Transverse colon (tissue), 4 donors: ENCODE data around the gene ZNF497. TPM values are rescaled to one million over a fixed set of nuclear protein-coding genes. Genes with fewer than 3 reads are reported as not detected.
A peak's percentile ranks its signal among the peaks of the same experiment; 100 is the strongest.

Experiments
- DNase-seq: peaks from one replicate; pipeline ENCODE4 v3.0.0-alpha.2; 2019
- H3K27ac ChIP-seq, 4 donors: fragments of 200-600 bp; sonication (generic); 2 replicates each; pipeline ENCODE4 v1.5.1; 2016 to 2018; ENCODE audit warnings: inconsistent platforms in 4 of 4
- H3K27me3 ChIP-seq: fragments of 200-600 bp; sonication (generic); 2 replicates; pipeline ENCODE4 v1.5.1; 2017; ENCODE audit warnings: inconsistent platforms
- H3K36me3 ChIP-seq, 4 donors: fragments of 200-600 bp; sonication (generic); 2 replicates each; pipeline ENCODE4 v1.5.1; 2017 to 2019; ENCODE audit warnings: inconsistent platforms in 4 of 4
- H3K4me1 ChIP-seq, 4 donors: fragments of 200-600 bp; sonication (generic); 2 replicates each; pipeline ENCODE4 v1.5.1; 2017 to 2020; ENCODE audit warnings: inconsistent platforms in 4 of 4
- H3K4me3 ChIP-seq, 4 donors: fragments of 200-600 bp; sonication (generic); 1 replicate in 1 of 4; 2 replicates in 3 of 4; pipeline versions ENCODE4 v1.5.1 to v1.6.1; 2017 to 2019; ENCODE audit warnings: inconsistent platforms in 4 of 4
- H3K9me3 ChIP-seq, 2 donors: fragments of 200-600 bp; sonication (generic); 2 replicates each; pipeline ENCODE4 v1.5.1; 2017 to 2019; ENCODE audit warnings: inconsistent platforms in 2 of 2
- EP300 ChIP-seq: sonication (generic); formaldehyde crosslinking; IDR thresholded peaks from one replicate; pipeline ENCODE4 v1.6.1; 2017; ENCODE audit warnings: antibody characterized with exemption, low read depth
- POLR2A ChIP-seq: fragments of 450-650 bp; IDR thresholded peaks from one replicate; pipeline ENCODE4 v1.6.1; 2016; ENCODE audit warnings: antibody characterized with exemption, mild to moderate bottlenecking, moderate library complexity
- POLR2AphosphoS5 ChIP-seq, 3 donors: sonication (generic); formaldehyde crosslinking; IDR thresholded peaks; one replicate each; pipeline ENCODE4 v1.6.1; 2016; ENCODE audit warnings: antibody characterized with exemption in 3 of 3
- WGBS, 2 donors: methylation state at CpG; one replicate each; pipeline ENCODE4 v1.1.5; 2018; ENCODE audit warnings: low coverage in 1 of 2; 5-methylcytosine and 5-hydroxymethylcytosine counted together
- in situ Hi-C, 4 donors: fragments of 200-750 bp; cut with MboI; loops; one replicate each; pipeline versions ENCODE4 v1.15.0 to v1.15.1; 2017; ENCODE audit warnings: low sequenced_read_pairs in 3 of 4, low pct_ligation_motif_present in 1 of 4, low pct_unique_long_range_greater_than_20kb in 1 of 4
- intact Hi-C: fragments of 100-400 bp; cut with DNase I; formaldehyde crosslinking; loops from one replicate; pipeline ENCODE4 v1.15.1; 2023; ENCODE audit warnings: low total_unique reads
- total RNA-seq, 4 donors: library from RNA; depleted of rRNA; stranded (reverse); fragments of >200 nt; gene quantifications; one replicate each; pipeline ENCODE4 v1.1.0, GENCODE V29; 2016
- TF ChIP-seq, protein P1 (sequence below), 5 experiments: fragments of 200-600 bp in 3 of 5; fragments of 450-650 bp in 2 of 5; sonication (generic) in 3 of 5; IDR thresholded peaks; 1 replicate in 2 of 5; 2 replicates in 3 of 5; pipeline ENCODE4 v1.5.1; 2016 to 2017; ENCODE audit warnings: antibody characterized with exemption in 5 of 5, inconsistent platforms in 3 of 5, mild to moderate bottlenecking in 2 of 5, moderate library complexity in 1 of 5

ZNF497 gene
- total RNA-seq, 4 donors from 2014 or later, result 1.3 to 19.3 (median 4.2) TPM

GRCh38 chr19:58388175-58388526, 25.6 kb upstream of the ZNF497 start:
- H3K4me1 ChIP-seq, result peaks cover 17 to 35% (median 22%) of the 10 kb centered on the region in 4 donors
- peaks cover 0 to 29% (median 5%) of the 10 kb centered on the region in 4 donors for H3K36me3 ChIP-seq
- H3K27ac ChIP-seq, result no peak overlapping the region
- WGBS, 2 donors, result 75 to 83% methylated on average over 1 to 3 of the region's 3 CpGs
- intact Hi-C loops (no loop called here), in situ Hi-C loops (no loop called here)
- peak overlapping the region in 2 of 4 donors; percentile 64 to 80 for H3K4me3 ChIP-seq
- no peaks in the 10 kb centered on the region for H3K9me3 ChIP-seq
- DNase-seq, result no peak
- no peaks in the 10 kb centered on the region for H3K27me3 ChIP-seq
- TF ChIP-seq, protein P1, sequence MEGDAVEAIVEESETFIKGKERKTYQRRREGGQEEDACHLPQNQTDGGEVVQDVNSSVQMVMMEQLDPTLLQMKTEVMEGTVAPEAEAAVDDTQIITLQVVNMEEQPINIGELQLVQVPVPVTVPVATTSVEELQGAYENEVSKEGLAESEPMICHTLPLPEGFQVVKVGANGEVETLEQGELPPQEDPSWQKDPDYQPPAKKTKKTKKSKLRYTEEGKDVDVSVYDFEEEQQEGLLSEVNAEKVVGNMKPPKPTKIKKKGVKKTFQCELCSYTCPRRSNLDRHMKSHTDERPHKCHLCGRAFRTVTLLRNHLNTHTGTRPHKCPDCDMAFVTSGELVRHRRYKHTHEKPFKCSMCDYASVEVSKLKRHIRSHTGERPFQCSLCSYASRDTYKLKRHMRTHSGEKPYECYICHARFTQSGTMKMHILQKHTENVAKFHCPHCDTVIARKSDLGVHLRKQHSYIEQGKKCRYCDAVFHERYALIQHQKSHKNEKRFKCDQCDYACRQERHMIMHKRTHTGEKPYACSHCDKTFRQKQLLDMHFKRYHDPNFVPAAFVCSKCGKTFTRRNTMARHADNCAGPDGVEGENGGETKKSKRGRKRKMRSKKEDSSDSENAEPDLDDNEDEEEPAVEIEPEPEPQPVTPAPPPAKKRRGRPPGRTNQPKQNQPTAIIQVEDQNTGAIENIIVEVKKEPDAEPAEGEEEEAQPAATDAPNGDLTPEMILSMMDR (IDR thresholded peaks at IDR 0.05), result no peak
- TF ChIP-seq POLR2A (no peak), EP300 (no peak), POLR2AphosphoS5 (IDR thresholded peaks at IDR 0.05) (no peak)

DNA sequence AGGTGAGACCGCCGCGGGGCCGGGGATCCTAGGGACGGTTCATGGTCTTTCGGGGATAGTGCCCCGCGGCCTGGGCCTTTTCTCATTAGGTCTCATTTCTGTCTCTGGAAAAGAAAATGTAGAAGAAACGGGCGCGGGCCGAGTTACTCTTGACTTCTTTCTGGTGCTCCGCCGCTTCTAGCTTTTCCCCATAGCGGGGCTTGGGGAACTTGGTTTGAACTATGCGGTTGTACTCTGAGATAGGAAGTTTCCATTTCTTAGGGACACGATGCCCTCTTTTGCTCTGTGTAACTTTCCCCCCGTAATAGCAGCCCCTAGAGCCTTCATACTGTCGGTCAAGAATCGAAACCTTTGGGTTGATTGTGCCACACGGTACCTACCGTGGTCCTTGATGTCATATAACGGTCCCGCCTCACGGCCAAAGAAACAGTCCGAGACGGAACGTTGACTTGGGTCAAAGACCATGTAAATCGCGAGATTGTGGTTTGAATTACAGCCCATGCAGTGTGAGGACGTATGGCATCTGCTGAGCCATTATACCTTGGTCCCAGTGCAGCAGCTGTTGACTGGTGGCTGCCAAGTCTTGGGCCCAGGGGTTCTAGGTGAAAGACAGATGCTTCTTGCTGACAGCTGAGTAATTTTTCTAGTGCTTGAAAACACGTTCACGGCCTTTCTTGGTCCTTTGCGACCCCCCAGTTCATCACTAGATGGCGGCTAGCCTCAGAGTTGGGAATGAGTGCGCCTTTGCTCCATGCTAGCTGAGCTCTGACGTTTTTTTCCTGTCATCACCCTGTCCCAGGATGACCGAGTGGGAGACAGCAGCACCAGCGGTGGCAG, 25.0 kb upstream of the ZNF497 start:
- Histone ChIP-seq H3K4me1 (peaks cover 17 to 35% (median 22%) of the 10 kb centered on the region in 4 donors), H3K9me3 (no peaks in the 10 kb centered on the region), H3K27ac (peak overlapping the region; percentile 99), H3K27me3 (no peaks in the 10 kb centered on the region), H3K4me3 (peak overlapping the region; percentile 43 to 80 (median 68)), H3K36me3 (peaks cover 0 to 23% (median 3%) of the 10 kb centered on the region in 4 donors)
- DNase-seq, result no peak
- WGBS, 2 donors, result 8% methylated on average over 38 of the region's 39 CpGs; no CpG with 5 or more reads in 1 of the 2 donors
- TF ChIP-seq POLR2AphosphoS5 (IDR thresholded peaks at IDR 0.05) (no peak), POLR2A (no peak)
- intact Hi-C loops (loop anchor here (2.0 kb wide), 1 partner anchor 13 kb away; no protein-coding TSS in a partner anchor), in situ Hi-C loops (no loop called here)

DNA sequence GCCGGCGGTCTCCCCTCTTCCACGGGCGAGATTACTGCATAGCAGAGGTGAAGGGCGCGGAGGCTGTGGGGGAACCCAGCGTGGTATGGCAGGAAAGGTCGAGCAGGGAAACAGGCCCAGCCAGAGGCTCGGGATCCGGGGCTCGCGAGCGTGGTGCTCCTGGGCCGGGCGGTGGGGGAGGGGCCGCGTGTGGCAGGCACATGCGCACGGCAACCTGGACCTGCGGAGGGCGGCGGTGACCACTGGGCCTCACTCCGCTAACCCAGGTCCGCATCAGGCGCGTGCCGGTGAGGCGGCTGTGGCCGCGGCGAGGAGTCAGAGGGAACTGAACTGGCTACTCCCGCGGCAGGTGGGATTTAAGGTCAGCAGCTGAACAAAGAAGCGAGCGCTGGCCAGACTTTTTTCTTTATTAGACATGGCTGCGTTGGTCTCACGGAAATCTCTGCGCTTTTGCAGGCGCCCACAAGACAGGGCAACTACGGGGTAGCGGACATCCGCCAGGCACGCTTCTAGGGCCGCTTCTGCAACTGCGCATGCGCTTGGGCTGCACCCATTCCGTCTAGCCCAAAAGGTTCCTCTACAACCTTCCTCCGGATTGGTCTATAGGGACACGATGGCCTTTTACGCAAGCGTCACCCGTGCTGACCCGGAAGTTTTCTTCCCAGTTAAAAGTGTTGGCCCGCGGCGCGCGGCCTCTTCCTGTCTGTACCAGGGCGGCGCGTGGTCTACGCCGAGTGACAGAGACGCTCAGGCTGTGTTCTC, 24.2 kb upstream of the ZNF497 start, which contains the start of gene RPS5:
TSS of gene RPS5 (plus strand) at position 694 of the 762 bp plus-strand sequence. CDS start 869 bp downstream, outside the sequence.
- intact Hi-C loops (loop anchor here (2.0 kb wide), 1 partner anchor 14 kb away; no protein-coding TSS in a partner anchor), in situ Hi-C loops (no loop called here)
- H3K27me3 ChIP-seq, result no peaks in the 10 kb centered on the region
- no peaks in the 10 kb centered on the region for H3K9me3 ChIP-seq
- TF ChIP-seq POLR2A, result peak; percentile 81
- TF ChIP-seq, protein P1 (IDR thresholded peaks at IDR 0.05), result peak in 1 of 5 experiments; percentile 27
- no peak for TF ChIP-seq EP300
- TF ChIP-seq POLR2AphosphoS5 (IDR thresholded peaks at IDR 0.05), result peak; percentile 66 to 91 (median 87)
- peak within 1 kb of the TSS; percentile 46 to 80 (median 68) for H3K4me3 ChIP-seq
- 0 to 1% methylated on average over 8 to 45 of the region's 64 CpGs for WGBS, 2 donors
- H3K36me3 ChIP-seq, result peaks cover 0 to 16% (median 3%) of the 10 kb centered on the region in 4 donors
- peaks cover 17 to 42% (median 25%) of the 10 kb centered on the region in 4 donors for H3K4me1 ChIP-seq
- peak; percentile 96 for DNase-seq
- peak within 1 kb of the TSS; percentile 99 for H3K27ac ChIP-seq

- intact Hi-C loops, result loop anchor here (2.0 kb wide), 1 partner anchor 15 kb away; no protein-coding TSS in a partner anchor
- WGBS, 2 donors, result 9% methylated on average over 32 of the region's 36 CpGs; no CpG with 5 or more reads in 1 of the 2 donors
Observed at GRCh38 chr19:58385891-58386575, 23.5 kb upstream of the ZNF497 start.

More at GRCh38 chr19:58385891-58386575, 23.5 kb upstream of the ZNF497 start:
- H3K27me3 ChIP-seq, result no peaks in the 10 kb centered on the region
- no peak for TF ChIP-seq EP300
- TF ChIP-seq, protein P1 (IDR thresholded peaks at IDR 0.05), result no peak
- TF ChIP-seq POLR2A, result no peak
- no peak for TF ChIP-seq POLR2AphosphoS5 (IDR thresholded peaks at IDR 0.05)
- no peak for DNase-seq
- H3K27ac ChIP-seq, result peak overlapping the region; percentile 99
- H3K4me1 ChIP-seq, result peaks cover 17 to 46% (median 30%) of the 10 kb centered on the region in 4 donors
- H3K36me3 ChIP-seq, result peaks cover 0 to 9% (median 3%) of the 10 kb centered on the region in 4 donors
- H3K9me3 ChIP-seq, result no peaks in the 10 kb centered on the region
- in situ Hi-C loops, result no loop called here
- H3K4me3 ChIP-seq, result peak overlapping the region; percentile 46 to 80 (median 68)
